IPS DF 6.9 (cell line): ENCODE measurements around the gene RIOX2.

Source experiments
- DNase-seq: peaks from one replicate; pipeline ENCODE4 v3.0.0-alpha.2; 2013; ENCODE audit warnings: low read depth, low spot score
- H3K27ac ChIP-seq: one replicate; pipeline ENCODE4 v1.5.1; 2013; ENCODE audit warnings: low read length, control low read depth
- H3K27me3 ChIP-seq: 2 replicates; pipeline ENCODE4 v1.6.1; 2013; ENCODE audit warnings: mild to moderate bottlenecking, low read length; ENCODE audit not compliant: control insufficient read depth, insufficient read depth
- H3K36me3 ChIP-seq: 2 replicates; pipeline ENCODE4 v1.6.1; 2013; ENCODE audit warnings: low read length; ENCODE audit not compliant: control insufficient read depth, insufficient read depth
- H3K4me1 ChIP-seq: 2 replicates; pipeline ENCODE4 v1.6.1; 2013; ENCODE audit warnings: low read length; ENCODE audit not compliant: control insufficient read depth, insufficient read depth
- H3K4me3 ChIP-seq: 2 replicates; pipeline ENCODE4 v1.5.1; 2013; ENCODE audit warnings: mild to moderate bottlenecking, low read length
- H3K9me3 ChIP-seq: 2 replicates; pipeline ENCODE4 v1.6.1; 2013; ENCODE audit warnings: low read length, inconsistent platforms; ENCODE audit not compliant: control insufficient read depth, insufficient read depth
- WGBS: extraction: QIAGEN DNeasy Blood & Tissue Kit; methylation state at CpG from one replicate; pipeline ENCODE4 v1.1.7; 2013; ENCODE audit warnings: mixed read lengths, missing lambda C conversion rate; ENCODE audit not compliant: insufficient read length, insufficient coverage; 5-methylcytosine and 5-hydroxymethylcytosine counted together

The RIOX2 gene

DNA sequence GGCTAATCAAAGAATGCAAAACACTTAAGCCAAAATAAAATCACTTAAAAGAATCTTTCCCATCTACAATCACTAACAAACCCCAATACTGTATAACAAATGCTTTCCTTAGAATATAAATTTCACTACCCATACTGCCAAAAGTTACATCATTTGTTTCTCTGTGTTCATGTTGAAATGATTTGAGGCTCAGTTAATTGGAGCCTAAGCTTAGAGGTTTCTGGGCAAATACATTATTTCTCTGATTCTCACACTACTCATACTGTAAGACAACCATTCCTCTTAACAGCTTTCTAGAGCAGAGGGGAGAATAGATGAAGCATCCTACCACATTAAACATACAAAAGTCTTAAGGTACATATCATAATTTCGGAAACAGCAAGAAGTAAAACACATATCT, 2.1 kb downstream of the RIOX2 start:
- WGBS, result no CpG with 5 or more reads among the region's 1 CpG
- Histone ChIP-seq H3K27ac (no peak overlapping the region), H3K36me3 (no peaks in the 10 kb centered on the region), H3K4me3 (no peak overlapping the region), H3K9me3 (no peaks in the 10 kb centered on the region), H3K27me3 (no peaks in the 10 kb centered on the region), H3K4me1 (no peaks in the 10 kb centered on the region)
- no peak for DNase-seq

DNA sequence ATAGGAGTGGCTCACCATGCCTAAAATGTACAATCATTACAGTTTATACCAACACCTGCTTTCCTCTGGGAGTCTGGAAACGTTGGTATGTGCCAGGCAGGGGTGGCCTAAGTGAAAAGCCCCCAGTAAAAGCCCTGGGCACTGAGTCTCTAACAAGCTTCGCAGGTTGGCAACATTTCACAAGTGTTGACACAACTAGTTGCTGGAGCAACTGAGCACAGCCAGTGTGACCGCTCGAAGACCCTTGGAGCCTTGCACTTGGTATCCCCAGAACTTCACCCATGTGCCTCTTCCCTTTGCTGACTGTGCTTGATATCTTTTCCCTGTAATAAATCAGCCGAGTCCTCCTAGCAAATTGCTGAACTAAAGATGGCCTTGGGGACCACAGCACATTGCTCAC, 2.7 kb downstream of the RIOX2 start:
- WGBS, result no CpG with 5 or more reads among the region's 5 CpGs
- Histone ChIP-seq H3K9me3 (no peaks in the 10 kb centered on the region), H3K27ac (no peak overlapping the region), H3K27me3 (no peaks in the 10 kb centered on the region), H3K4me1 (no peaks in the 10 kb centered on the region), H3K36me3 (no peaks in the 10 kb centered on the region), H3K4me3 (no peak overlapping the region)
- DNase-seq, result no peak

DNA sequence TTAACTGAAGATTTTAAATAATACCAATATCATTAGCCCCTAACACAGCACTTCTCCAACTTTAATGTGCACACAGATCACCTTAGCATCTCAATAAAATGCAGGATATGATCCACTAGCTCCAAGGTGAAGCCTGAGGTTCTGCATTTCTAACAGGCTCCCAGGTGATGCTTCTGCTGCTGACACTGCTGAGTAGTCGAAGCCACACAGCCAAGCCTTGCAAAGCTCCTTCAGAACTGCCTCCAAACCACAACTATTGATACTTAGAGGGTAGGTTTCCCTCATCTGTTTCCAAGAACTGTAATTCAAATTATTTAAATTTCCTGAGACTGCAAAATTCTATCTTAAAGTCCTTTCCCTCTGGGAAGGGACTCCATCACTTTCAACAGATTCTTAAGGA, 3.9 kb downstream of the RIOX2 start:
- Histone ChIP-seq H3K27me3 (no peaks in the 10 kb centered on the region), H3K9me3 (no peaks in the 10 kb centered on the region), H3K4me3 (no peak overlapping the region), H3K27ac (no peak overlapping the region), H3K36me3 (no peaks in the 10 kb centered on the region), H3K4me1 (no peaks in the 10 kb centered on the region)
- WGBS, result no CpG with 5 or more reads among the region's 1 CpG
- no peak for DNase-seq

DNA sequence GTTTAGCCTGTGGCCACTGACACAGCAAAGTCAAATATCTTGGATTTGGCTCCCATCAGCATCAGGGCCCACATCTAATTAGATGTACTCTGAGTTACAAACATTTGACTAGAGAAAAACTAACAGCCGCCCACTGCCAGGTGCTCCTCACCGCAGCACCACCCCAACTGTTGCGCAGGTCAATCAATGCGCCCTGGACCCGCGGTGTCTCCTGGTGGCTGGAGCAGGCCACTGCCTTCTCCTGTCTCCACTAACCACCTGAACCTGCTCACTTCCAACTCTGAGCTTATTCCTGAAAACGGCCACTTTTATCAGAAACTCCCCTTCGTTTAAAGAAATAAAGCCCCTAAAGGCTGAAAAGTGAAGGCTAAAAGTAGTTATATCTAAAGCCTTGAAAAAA, 4.3 kb downstream of the RIOX2 start:
- H3K27ac ChIP-seq, result no peak overlapping the region
- no peaks in the 10 kb centered on the region for H3K4me1 ChIP-seq
- WGBS, result no CpG with 5 or more reads among the region's 8 CpGs
- DNase-seq, result no peak
- H3K27me3 ChIP-seq, result no peaks in the 10 kb centered on the region
- H3K4me3 ChIP-seq, result no peak overlapping the region
- no peaks in the 10 kb centered on the region for H3K9me3 ChIP-seq
- no peaks in the 10 kb centered on the region for H3K36me3 ChIP-seq

DNA sequence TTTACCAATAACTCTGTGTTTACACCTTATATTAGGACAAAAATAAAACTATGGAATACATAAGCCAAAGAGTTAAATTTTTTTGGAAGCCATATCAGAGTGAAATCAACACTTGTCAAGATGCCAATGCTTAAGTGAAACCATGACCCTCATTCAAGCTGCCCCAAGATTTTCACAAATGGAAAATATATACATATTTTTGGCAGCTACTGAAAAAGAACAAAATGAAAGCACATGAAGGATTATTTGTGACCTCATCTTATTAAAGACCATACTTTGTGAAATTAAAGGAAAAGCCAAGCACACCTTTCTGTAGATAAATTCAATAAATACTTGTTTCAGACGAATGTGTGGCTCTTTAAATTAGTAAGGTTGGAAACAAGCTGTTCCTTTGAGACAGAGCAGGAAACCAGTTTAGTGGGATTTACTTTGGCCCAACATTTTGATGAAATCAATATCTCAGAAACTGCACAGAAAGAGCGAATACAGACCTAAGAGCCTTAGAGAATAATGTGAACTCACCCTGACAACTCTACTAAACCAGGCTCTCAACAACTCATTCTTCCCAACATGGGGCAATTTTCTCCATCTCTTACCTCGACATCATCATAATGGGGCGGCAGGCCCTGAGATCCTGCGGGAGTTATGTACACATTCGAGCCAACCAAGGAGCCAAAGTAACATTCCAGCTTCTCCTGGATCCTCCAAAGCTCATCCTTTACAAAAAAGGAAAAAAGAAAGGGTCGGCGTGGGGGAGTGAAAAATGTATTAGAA, 11.1 kb downstream of the RIOX2 start:
- Histone ChIP-seq H3K4me3 (no peak overlapping the region), H3K36me3 (no peaks in the 10 kb centered on the region), H3K27ac (no peak overlapping the region), H3K27me3 (no peaks in the 10 kb centered on the region), H3K9me3 (no peaks in the 10 kb centered on the region), H3K4me1 (no peaks in the 10 kb centered on the region)
- no peak for DNase-seq
- no CpG with 5 or more reads among the region's 8 CpGs for WGBS

DNA sequence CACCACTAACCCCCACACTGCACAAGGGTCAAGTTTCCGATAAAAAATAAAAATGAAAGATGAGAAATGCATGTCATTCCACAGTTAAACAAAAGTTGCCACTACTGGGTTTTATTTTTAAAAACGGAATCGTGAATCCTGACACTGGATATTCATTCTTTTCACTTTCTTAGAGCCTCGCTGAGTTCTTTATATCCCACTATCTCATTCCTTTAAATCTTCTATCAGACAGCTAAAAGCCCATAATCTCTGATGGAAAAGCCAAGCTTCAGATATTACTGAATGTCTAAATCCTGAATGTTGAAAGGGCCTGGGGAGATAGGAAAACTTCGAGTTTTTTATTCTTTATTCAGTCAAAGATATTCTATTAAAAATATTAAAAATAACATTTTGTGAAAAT, 11.7 kb downstream of the RIOX2 start:
- no CpG with 5 or more reads among the region's 5 CpGs for whole genome bisulfite sequencing

DNA sequence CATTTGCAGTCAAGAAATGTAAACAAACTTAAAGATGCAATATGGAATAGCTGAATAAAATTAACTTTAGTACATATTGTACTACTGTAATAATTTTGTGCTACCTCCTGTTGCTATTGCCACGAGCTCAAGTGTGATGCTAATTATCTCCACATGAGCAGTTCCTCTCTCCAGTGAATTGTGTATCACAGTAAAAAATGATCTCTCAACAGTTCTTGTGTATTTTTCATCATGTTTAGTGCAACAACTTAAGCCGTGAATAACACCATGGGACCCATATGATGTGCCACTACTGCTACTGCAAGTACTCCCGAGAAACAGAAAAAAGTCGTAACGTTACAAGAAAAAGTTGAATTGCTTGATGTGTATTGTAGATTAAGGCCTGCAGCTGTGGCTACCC, 12.4 kb downstream of the RIOX2 start:
- Histone ChIP-seq H3K27ac (no peak overlapping the region), H3K9me3 (no peaks in the 10 kb centered on the region), H3K4me3 (no peak overlapping the region), H3K27me3 (no peaks in the 10 kb centered on the region), H3K36me3 (no peaks in the 10 kb centered on the region), H3K4me1 (no peaks in the 10 kb centered on the region)
- no CpG with 5 or more reads among the region's 5 CpGs for WGBS
- DNase-seq, result no peak

More for the DNA sequence above, 11.7 kb downstream of the RIOX2 start:
- Histone ChIP-seq H3K27ac (no peak overlapping the region), H3K4me3 (no peak overlapping the region), H3K27me3 (no peaks in the 10 kb centered on the region), H3K9me3 (no peaks in the 10 kb centered on the region), H3K36me3 (no peaks in the 10 kb centered on the region), H3K4me1 (no peaks in the 10 kb centered on the region)
- DNase-seq, result no peak

DNA sequence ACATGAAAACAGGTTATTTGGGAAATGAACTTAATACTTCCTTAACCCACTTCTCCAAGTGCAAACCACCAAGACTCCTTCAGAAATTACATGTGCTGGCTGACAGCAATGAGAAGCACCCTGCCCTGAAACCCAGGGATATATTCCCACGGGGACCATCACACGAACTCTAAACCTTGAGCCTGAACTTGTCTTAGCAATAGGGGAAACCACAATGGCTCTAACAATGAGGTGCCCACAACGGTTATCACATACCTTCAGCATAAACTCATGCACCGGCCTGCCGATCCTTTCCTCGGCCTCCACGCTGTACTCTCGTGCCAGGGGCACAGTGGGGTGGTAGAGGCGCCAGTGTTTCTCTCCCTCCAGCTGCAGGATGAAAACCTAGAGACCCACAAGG, 13.4 kb downstream of the RIOX2 start:
- no CpG with 5 or more reads among the region's 9 CpGs for WGBS
- no peak overlapping the region for H3K27ac ChIP-seq
- no peaks in the 10 kb centered on the region for H3K36me3 ChIP-seq
- no peak for DNase-seq
- H3K27me3 ChIP-seq, result no peaks in the 10 kb centered on the region
- H3K4me1 ChIP-seq, result no peaks in the 10 kb centered on the region
- no peak overlapping the region for H3K4me3 ChIP-seq
- no peaks in the 10 kb centered on the region for H3K9me3 ChIP-seq

DNA sequence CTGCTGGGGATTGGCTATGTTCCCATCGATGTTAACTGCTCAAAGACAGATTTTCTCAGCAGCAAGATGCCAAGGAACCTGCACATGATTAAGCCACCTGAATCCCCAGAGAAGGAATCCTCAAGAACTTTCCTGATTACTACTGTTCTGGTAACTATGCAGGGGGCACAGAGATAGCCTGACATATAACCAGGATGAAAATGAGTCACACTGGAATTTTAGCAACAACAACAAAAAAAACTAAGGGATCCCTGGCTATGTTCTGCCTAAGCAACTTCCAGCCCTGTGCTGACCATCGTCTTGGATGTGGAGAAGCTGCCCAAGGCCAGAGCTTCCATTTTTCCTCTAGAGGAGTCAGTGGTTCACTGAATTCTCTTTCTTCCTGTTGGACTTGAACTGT, 13.8 kb downstream of the RIOX2 start:
- H3K4me3 ChIP-seq, result no peak overlapping the region
- H3K9me3 ChIP-seq, result no peaks in the 10 kb centered on the region
- no peak for DNase-seq
- H3K4me1 ChIP-seq, result no peaks in the 10 kb centered on the region
- H3K36me3 ChIP-seq, result no peaks in the 10 kb centered on the region
- H3K27me3 ChIP-seq, result no peaks in the 10 kb centered on the region
- H3K27ac ChIP-seq, result no peak overlapping the region
- WGBS, result no CpG with 5 or more reads among the region's 2 CpGs

DNA sequence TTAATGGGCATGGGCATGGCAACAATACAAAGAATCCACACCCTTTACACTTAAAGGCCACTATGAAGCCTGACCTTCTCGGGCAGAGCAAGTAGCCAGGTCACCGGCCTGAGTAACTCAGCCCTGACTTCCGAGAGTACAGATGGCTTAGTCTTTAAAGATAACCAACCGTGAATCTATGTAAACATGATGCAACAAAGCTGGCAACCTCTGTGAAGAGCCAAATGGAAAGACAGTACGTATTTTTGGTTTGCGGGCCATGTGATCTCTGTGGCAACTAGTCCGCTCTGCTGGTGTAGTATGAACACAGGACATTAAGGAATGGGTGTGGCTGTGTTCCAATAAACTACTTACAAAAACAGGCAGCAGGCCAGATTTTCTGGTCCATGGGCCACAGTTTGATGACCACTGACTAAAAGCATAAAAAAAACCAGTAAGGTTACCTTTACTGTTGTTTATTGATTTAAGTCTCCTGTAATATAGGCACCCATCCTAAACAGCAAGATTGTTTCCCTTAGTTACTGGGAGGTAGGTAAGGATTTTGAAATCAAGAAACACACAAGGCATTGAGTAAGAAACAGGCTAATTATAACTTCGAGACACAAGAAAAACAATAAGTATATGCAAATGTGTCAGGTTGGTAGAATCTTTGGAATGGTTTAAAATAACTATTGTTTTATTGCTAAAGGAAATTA, 14.5 kb downstream of the RIOX2 start:
- WGBS, result no CpG with 5 or more reads among the region's 8 CpGs
- Histone ChIP-seq H3K36me3 (no peaks in the 10 kb centered on the region), H3K27me3 (no peaks in the 10 kb centered on the region), H3K27ac (no peak overlapping the region), H3K4me1 (no peaks in the 10 kb centered on the region), H3K4me3 (no peak overlapping the region), H3K9me3 (no peaks in the 10 kb centered on the region)
- DNase-seq, result no peak

DNA sequence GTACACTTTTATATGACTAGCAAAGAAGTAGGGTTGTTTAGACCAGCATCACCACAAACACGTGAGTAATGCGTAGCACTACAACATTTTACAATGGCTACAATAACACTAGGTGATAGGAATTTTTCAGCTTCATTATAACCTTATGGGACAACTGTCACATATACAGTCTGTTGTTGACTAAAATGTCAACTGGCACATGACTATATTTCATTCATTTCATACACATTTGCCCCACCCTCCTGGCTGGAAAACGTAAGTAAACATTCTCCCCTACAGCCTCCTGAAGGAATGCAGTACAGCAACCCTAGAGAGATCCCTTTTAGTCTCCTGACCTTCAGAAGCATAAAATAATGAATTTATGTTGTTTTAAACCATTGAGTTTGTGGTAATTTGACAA, 16.2 kb downstream of the RIOX2 start:
- Histone ChIP-seq H3K27me3 (no peaks in the 10 kb centered on the region), H3K9me3 (no peaks in the 10 kb centered on the region), H3K27ac (no peak overlapping the region), H3K36me3 (no peaks in the 10 kb centered on the region), H3K4me1 (no peaks in the 10 kb centered on the region), H3K4me3 (no peak overlapping the region)
- DNase-seq, result no peak
- no CpG with 5 or more reads among the region's 3 CpGs for WGBS
